HepG2 (cell line): ENCODE results near the gene ARL4D. TPM values are rescaled to one million over a fixed set of nuclear protein-coding genes. Genes with fewer than 3 reads are reported as not detected.
A peak's percentile ranks its signal among the peaks of the same experiment; 100 is the strongest.

Source experiments
- CSRNP1 ChIP-seq: sonication (generic); formaldehyde crosslinking; IDR thresholded peaks from 2 replicates; pipeline ENCODE4 v1.8.1; 2023; ENCODE audit warnings: mild to moderate bottlenecking, missing genetic modification reagents
- LCORL ChIP-seq, 2 experiments: fragments of 450-650 bp in 1 of 2; sonication (generic) in 1 of 2; formaldehyde crosslinking in 1 of 2; IDR thresholded peaks; 2 replicates each; pipeline versions ENCODE4 v1.5.0 to v1.6.1; 2017 to 2020; ENCODE audit warnings: antibody characterized with exemption in 1 of 2, missing genetic modification reagents in 1 of 2
- MYC ChIP-seq: sonication (generic); formaldehyde crosslinking; IDR thresholded peaks from 2 replicates; pipeline ENCODE4 v1.9.0; 2021; ENCODE audit warnings: missing genetic modification reagents, borderline replicate concordance
- NKX3-1 ChIP-seq: sonication (generic); formaldehyde crosslinking; IDR thresholded peaks from 2 replicates; pipeline ENCODE4 v1.5.0; 2020; ENCODE audit warnings: missing genetic modification reagents
- POLR2A ChIP-seq, 2 experiments: IDR thresholded peaks; 2 replicates each; pipeline ENCODE4 v1.6.1; 2011; ENCODE audit warnings: low read depth in 2 of 2, low read length in 2 of 2, mild to moderate bottlenecking in 1 of 2, moderate library complexity in 1 of 2; ENCODE audit not compliant: insufficient read depth in 1 of 2
- RELA ChIP-seq: sonication (generic); formaldehyde crosslinking; IDR thresholded peaks from 2 replicates; pipeline ENCODE4 v1.4.0; 2020; ENCODE audit warnings: missing genetic modification reagents
- SATB2 ChIP-seq: sonication (generic); formaldehyde crosslinking; IDR thresholded peaks from 2 replicates; pipeline ENCODE4 v1.5.0; 2020; ENCODE audit warnings: missing genetic modification reagents
- SP5 ChIP-seq: IDR thresholded peaks from 2 replicates; pipeline ENCODE4 v1.6.1; 2016; ENCODE audit warnings: low read depth, borderline replicate concordance
- TBP ChIP-seq: sonication (generic); formaldehyde crosslinking; IDR thresholded peaks from 2 replicates; pipeline ENCODE4 v1.5.0; 2020; ENCODE audit warnings: missing genetic modification reagents
- ZHX2 ChIP-seq, 2 experiments: sonication (generic) in 1 of 2; formaldehyde crosslinking in 1 of 2; IDR thresholded peaks; 2 replicates each; pipeline versions ENCODE4 v1.6.1 to v1.9.0; 2014 to 2022; ENCODE audit warnings: antibody characterized with exemption in 1 of 2, borderline replicate concordance in 1 of 2, inconsistent platforms in 1 of 2, low read depth in 1 of 2, missing genetic modification reagents in 1 of 2
- ZNF44 ChIP-seq: sonication (generic); formaldehyde crosslinking; IDR thresholded peaks from 2 replicates; pipeline ENCODE4 v1.5.1; 2020; ENCODE audit warnings: mild to moderate bottlenecking, missing genetic modification reagents
- ZNF891 ChIP-seq: sonication (generic); formaldehyde crosslinking; IDR thresholded peaks from 2 replicates; pipeline ENCODE4 v1.5.0; 2020; ENCODE audit warnings: mild to moderate bottlenecking, missing genetic modification reagents
- ZSCAN25 ChIP-seq: sonication (generic); formaldehyde crosslinking; IDR thresholded peaks from 2 replicates; pipeline ENCODE4 v1.8.0; 2022; ENCODE audit warnings: mild to moderate bottlenecking, missing genetic modification reagents
- polyA plus RNA-seq, 8 experiments: library from polyadenylated mRNA; depleted of rRNA in 3 of 8; stranded (reverse) in 7 of 8; unstranded in 1 of 8; fragments of >200 nt; fragmentation: Illumina TruSeq in 4 of 8; extraction: Trizol in 4 of 8; gene quantifications; 2 replicates each; pipeline versions ENCODE4 v1.2.1 to v1.2.3, GENCODE V29; 2011 to 2016; ENCODE audit warnings: low read depth in 4 of 8, missing spikeins in 1 of 8, mixed read lengths in 1 of 8; ENCODE audit not compliant: insufficient read depth in 1 of 8
- total RNA-seq, 5 experiments: library from RNA; depleted of rRNA; stranded (reverse); fragments of >200 nt; fragmentation: Illumina TruSeq; extraction: Trizol; gene quantifications; 2 replicates each; pipeline ENCODE4 v1.2.3, GENCODE V29; 2016; ENCODE audit warnings: low read depth in 1 of 5
- TF ChIP-seq, protein P1 (sequence below): IDR thresholded peaks from 2 replicates; pipeline ENCODE4 v1.6.1; 2018; ENCODE audit warnings: missing genetic modification reagents, mild to moderate bottlenecking, missing compliant biosample characterization
- TF ChIP-seq, protein P2 (sequence below): sonication (generic); formaldehyde crosslinking; IDR thresholded peaks from 2 replicates; pipeline ENCODE4 v1.4.0; 2020; ENCODE audit warnings: missing genetic modification reagents, borderline replicate concordance

Gene ARL4D
- total and polyA plus RNA-seq, 2 of the 13 experiments (the other 11 are each of a cell fraction or from before 2014, with no cell fraction given): 9.0 to 25.9 TPM

DNA sequence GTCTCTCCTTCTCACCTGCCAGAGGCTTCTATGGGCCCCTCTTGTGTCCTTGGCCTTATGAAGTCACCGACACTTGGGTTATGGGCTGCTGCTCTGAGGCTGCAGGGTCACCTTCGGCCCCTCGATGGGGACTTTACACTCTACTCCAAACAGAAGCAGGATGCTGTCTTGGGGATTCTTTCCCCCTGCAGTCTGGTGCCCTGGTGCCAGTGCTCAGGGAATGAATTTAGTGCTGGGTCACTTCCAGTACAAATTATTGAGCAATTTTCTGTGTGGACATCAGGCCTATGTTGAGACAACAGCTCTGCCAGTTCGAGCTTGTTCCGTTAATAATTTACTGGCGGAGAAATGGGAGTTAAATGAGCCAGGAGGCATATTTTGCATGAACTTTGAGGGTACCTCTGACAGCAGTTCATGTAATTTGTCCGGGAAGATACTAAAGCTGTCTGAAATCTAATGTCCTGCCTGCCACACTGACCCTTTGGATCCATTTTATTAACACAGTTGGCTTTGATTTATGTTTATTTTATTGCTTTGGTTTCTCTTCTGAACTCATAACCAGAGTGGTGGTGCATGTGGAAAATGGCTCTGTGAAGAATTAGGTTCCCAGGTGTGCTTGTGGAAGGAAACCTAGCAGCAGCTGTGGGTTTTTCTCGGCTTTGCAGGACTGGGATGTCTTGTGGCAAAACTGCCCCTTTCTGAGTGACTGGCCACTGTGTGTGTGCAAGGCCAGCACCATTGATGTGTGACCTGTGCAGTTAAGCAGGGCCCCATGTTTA, 50.9 kb downstream of the ARL4D start (continued):
- TF ChIP-seq ZHX2 (IDR thresholded peaks at IDR 0.05; ENCODE audit: low read depth) (no peak), ZHX2 (CRISPR knock-in tag; IDR thresholded peaks at IDR 0.05; ENCODE audit: borderline replicate concordance) (peak; percentile 42; the same call in 1 of the 2 replicates), CSRNP1 (CRISPR knock-in tag) (0 out of 2 replicates have a peak, but pooled peaks have one; percentile 19), SATB2 (CRISPR knock-in tag) (0 out of 2 replicates have a peak, but pooled peaks have one; percentile 62), LCORL (IDR thresholded peaks at IDR 0.05) (no peak), LCORL (CRISPR knock-in tag; IDR thresholded peaks at IDR 0.05) (peak; percentile 91; the same call in 1 of the 2 replicates), MYC (CRISPR knock-in tag) (peak; percentile 57; the same call in 1 of the 2 replicates), ZSCAN25 (CRISPR knock-in tag) (peak; percentile 57; the same call in 1 of the 2 replicates), NKX3-1 (peak; percentile 71; the same call in 1 of the 2 replicates), ZNF891 (CRISPR knock-in tag) (no peak), TBP (CRISPR knock-in tag) (no peak), POLR2A (IDR thresholded peaks at IDR 0.05; ENCODE audit: insufficient read depth in 1 of 2, low read depth in 2 of 2, low read length in 2 of 2) (no peak), SP5 (CRISPR knock-in tag) (no peak), ZNF44 (CRISPR knock-in tag) (peak; percentile 73; the same call in 1 of the 2 replicates), RELA (CRISPR knock-in tag) (no peak)
- TF ChIP-seq, protein P1, sequence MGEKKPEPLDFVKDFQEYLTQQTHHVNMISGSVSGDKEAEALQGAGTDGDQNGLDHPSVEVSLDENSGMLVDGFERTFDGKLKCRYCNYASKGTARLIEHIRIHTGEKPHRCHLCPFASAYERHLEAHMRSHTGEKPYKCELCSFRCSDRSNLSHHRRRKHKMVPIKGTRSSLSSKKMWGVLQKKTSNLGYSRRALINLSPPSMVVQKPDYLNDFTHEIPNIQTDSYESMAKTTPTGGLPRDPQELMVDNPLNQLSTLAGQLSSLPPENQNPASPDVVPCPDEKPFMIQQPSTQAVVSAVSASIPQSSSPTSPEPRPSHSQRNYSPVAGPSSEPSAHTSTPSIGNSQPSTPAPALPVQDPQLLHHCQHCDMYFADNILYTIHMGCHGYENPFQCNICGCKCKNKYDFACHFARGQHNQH (CRISPR knock-in tag): peak; percentile 83; the same call in 1 of the 2 replicates
- TF ChIP-seq, protein P2, sequence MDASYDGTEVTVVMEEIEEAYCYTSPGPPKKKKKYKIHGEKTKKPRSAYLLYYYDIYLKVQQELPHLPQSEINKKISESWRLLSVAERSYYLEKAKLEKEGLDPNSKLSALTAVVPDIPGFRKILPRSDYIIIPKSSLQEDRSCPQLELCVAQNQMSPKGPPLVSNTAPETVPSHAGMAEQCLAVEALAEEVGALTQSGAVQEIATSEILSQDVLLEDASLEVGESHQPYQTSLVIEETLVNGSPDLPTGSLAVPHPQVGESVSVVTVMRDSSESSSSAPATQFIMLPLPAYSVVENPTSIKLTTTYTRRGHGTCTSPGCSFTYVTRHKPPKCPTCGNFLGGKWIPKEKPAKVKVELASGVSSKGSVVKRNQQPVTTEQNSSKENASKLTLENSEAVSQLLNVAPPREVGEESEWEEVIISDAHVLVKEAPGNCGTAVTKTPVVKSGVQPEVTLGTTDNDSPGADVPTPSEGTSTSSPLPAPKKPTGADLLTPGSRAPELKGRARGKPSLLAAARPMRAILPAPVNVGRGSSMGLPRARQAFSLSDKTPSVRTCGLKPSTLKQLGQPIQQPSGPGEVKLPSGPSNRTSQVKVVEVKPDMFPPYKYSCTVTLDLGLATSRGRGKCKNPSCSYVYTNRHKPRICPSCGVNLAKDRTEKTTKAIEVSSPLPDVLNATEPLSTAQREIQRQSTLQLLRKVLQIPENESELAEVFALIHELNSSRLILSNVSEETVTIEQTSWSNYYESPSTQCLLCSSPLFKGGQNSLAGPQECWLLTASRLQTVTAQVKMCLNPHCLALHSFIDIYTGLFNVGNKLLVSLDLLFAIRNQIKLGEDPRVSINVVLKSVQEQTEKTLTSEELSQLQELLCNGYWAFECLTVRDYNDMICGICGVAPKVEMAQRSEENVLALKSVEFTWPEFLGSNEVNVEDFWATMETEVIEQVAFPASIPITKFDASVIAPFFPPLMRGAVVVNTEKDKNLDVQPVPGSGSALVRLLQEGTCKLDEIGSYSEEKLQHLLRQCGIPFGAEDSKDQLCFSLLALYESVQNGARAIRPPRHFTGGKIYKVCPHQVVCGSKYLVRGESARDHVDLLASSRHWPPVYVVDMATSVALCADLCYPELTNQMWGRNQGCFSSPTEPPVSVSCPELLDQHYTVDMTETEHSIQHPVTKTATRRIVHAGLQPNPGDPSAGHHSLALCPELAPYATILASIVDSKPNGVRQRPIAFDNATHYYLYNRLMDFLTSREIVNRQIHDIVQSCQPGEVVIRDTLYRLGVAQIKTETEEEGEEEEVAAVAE (CRISPR knock-in tag): no peak
